Metanephros (tissue), 2 donors: ENCODE measurements around the gene SNORC. TPM values are rescaled to one million over a fixed set of nuclear protein-coding genes. Genes with fewer than 3 reads are reported as not detected.

ENCODE experiments used
- small RNA-seq: library from RNA; depleted of rRNA; stranded (forward); fragments of <200 nt; gene quantifications from one replicate; pipeline ENCODE3, GENCODE V24; 2014; ENCODE audit warnings: low replicate concordance
- total RNA-seq: library from RNA; depleted of rRNA; stranded (reverse); fragments of >200 nt; gene quantifications from one replicate; pipeline ENCODE4 v1.2.3, GENCODE V29; 2014

SNORC gene
- total RNA-seq, result 0.93 TPM

GRCh38 chr2:232870018-232870765 lies at the start of gene SNORC:
SNORC (plus strand) TSS chr2:232870264; CDS start chr2:232870342, 78 bp downstream.

Small RNA genes lying within 50 kb of the gene (small RNA-seq; reads per million reads assigned to genes)
- gene RF00019, result not detected

Other genes starting within 250 kb of the SNORC start
- 30.4 TPM for gene EFHD1, start 236.7 kb upstream of the SNORC start, total RNA-seq
- 101 TPM for gene GIGYF2, start 172.9 kb upstream of the SNORC start, total RNA-seq
- 1.8 TPM for gene KCNJ13, start 93.7 kb upstream of the SNORC start, total RNA-seq
- 1.7 TPM for gene NGEF, start 143.0 kb downstream of the SNORC start, total RNA-seq
- gene NEU2, start 162.4 kb downstream of the SNORC start, total RNA-seq, result not detected
- gene INPP5D, start 190.1 kb downstream of the SNORC start, total RNA-seq, result 23.4 TPM